AG04449 (cell line): Measurements from ENCODE around the gene PTBP3.

Experiments
- CTCF ChIA-PET: fragments of 350-600 bp; formaldehyde crosslinking; extraction: SDS; loops from one replicate; lab custom pipeline; 2021; ENCODE audit warnings: antibody characterized with exemption; lab: Yijun Ruan, JAX
- POLR2A ChIA-PET: fragments of 400-600, 350-600 bp; formaldehyde crosslinking; extraction: SDS; loops from one replicate; lab custom pipeline; 2020; ENCODE audit warnings: antibody characterized with exemption, inconsistent platforms; lab: Yijun Ruan, JAX
- DNase-seq: peaks from one replicate; pipeline ENCODE4 v3.0.0-alpha.2; 2010; ENCODE audit warnings: low read depth, low spot score
- H3K4me3 ChIP-seq: 2 replicates; pipeline ENCODE4 v1.5.1; 2011; ENCODE audit warnings: low read depth, mild to moderate bottlenecking, control low read depth, low read length
- TF ChIP-seq, protein P1 (sequence below): IDR thresholded peaks from one replicate; pipeline ENCODE4 v1.5.1; 2011; ENCODE audit warnings: mild to moderate bottlenecking, moderate library complexity, low read length, control low read depth, inconsistent platforms; ENCODE audit not compliant: insufficient read depth; ENCODE audit errors: missing control alignments

The PTBP3 gene

DNA sequence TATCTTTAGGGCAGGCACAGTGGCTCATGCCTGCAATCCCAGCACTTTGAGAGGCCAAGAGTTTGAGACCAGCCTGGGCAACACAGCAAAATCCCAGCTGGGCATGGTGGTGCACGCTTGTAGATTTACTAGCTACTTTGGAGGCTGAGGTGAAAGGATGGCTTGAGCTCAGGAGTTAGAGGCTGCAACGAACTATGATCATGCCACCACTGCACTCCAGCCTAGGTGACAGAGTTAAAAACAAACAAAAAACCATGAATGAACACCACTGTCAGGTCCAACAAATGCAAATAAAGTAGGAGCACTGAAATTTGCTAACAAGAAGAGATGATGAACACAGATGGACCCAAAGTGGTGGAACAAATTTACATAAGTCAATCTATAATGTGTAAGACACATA lies 4.9 kb downstream of the PTBP3 start:
- H3K4me3 ChIP-seq: no peak overlapping the region
- CTCF ChIA-PET: interaction anchor here (1.1 to 1.5 kb wide), 2 partner anchors 33 to 230 kb away, joined by 3 to 4 read pairs; no protein-coding TSS in a partner anchor
- DNase-seq: no peak
- POLR2A ChIA-PET: no interaction called here
- TF ChIP-seq, protein P1, sequence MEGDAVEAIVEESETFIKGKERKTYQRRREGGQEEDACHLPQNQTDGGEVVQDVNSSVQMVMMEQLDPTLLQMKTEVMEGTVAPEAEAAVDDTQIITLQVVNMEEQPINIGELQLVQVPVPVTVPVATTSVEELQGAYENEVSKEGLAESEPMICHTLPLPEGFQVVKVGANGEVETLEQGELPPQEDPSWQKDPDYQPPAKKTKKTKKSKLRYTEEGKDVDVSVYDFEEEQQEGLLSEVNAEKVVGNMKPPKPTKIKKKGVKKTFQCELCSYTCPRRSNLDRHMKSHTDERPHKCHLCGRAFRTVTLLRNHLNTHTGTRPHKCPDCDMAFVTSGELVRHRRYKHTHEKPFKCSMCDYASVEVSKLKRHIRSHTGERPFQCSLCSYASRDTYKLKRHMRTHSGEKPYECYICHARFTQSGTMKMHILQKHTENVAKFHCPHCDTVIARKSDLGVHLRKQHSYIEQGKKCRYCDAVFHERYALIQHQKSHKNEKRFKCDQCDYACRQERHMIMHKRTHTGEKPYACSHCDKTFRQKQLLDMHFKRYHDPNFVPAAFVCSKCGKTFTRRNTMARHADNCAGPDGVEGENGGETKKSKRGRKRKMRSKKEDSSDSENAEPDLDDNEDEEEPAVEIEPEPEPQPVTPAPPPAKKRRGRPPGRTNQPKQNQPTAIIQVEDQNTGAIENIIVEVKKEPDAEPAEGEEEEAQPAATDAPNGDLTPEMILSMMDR: no peak

DNA sequence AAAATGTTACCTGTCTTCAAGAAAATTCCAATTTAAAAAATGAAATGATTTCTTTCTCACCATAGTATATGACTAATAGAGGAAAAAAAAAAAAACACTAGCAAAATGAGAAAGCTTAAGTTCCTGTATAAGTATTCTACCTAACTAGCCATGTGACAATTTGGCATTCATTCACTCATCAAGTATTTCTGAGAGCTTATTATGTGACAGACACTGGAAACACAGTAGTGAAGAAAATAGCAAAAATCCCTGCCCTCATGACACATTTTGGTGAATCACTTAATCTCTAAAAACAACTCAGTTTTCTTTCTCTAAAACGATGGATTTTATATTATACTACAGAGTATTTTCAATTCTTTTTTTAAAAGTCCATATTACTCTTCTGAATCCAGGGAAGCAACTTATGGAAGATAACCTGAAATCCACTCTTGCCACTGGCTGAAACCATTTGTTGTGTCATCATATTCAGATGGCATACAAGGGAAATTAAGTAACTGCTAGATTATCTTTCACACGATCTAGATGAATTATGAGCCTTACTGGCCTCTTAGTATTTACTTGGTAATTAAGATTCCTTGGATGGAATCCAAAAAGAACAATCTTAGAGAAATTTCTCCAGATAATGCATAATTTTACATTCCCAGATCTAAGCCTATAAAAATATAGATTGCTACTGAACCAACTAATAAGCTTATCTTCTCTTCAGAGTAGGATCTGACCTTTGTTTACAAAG lies 5.5 kb downstream of the PTBP3 start:
- no peak for DNase-seq
- ChIA-PET POLR2A (interaction anchor here (0.6 kb wide), 1 partner anchor 52 kb away, joined by 3 read pairs; no protein-coding TSS in a partner anchor), CTCF (interaction anchor here (0.9 to 1.5 kb wide), 2 partner anchors 229 to 233 kb away, joined by 3 read pairs; no protein-coding TSS in a partner anchor)
- TF ChIP-seq, protein P1: no peak
- no peak overlapping the region for H3K4me3 ChIP-seq

DNA sequence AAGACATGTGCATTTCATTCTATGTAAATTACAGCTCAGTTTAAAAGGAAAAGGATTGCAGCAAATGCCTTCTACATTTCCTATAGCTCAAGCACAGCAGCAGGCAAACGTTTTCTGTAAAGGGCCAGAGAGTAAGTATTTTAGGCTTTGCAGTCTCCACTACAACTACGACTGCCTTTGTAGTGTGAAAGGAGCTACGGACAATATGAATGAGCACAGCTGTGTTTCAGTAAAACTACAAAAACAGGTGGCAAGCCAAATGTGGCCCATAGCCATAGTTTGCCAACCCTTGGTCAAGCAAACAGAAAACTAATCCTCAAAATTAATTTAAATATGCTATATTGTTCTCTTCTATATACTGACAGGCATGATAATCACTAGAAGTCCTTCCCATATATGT lies 7.2 kb downstream of the PTBP3 start:
- DNase-seq: no peak
- no peak overlapping the region for H3K4me3 ChIP-seq
- TF ChIP-seq, protein P1: no peak
- POLR2A ChIA-PET: no interaction called here
- CTCF ChIA-PET: interaction anchor here (2.0 kb wide), 1 partner anchor 13 kb away, joined by 7 read pairs; no protein-coding TSS in a partner anchor

DNA sequence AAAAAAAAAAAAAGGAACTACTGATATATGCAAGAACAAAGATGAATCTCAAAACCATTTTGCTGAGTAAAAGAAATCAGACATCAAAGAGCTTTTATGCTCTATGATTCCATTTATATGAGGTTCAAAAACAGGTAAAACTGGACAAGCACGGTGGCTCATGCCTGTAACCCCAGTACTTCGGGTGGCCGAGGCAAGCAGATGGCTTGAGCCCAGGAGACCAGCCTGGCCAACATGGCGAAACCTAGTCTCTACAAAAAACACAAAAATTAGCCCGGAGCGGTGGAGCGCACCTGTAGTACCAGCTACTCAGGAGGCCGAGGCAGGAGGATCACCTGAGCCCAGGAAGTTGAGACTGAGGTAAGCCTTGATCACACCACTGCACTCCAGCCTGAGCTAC lies 7.8 kb downstream of the PTBP3 start:
- POLR2A ChIA-PET: no interaction called here
- CTCF ChIA-PET: interaction anchor here (1.6 to 2.0 kb wide), 2 partner anchors 9 to 12 kb away, joined by 6 to 7 read pairs; no protein-coding TSS in a partner anchor
- no peak for DNase-seq

DNA sequence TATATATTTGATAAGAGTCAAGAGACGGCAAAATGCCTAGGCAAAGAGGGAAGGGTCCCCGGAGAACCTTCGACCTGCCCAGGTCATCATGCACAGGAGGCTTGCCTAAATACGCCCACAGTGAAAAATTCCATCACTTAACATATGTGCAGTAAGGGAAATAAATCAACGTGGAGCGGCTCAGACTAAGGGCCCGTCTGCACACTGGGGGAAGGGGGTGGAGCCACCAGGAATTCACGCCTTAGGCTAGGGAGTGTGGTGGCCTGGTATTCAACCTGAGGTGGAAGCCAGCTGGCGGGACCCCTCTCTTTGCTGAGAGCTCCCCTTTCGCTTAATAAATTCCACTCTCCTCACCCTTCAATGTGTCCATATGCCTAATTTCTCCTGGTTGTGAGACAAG lies 8.3 kb downstream of the PTBP3 start:
- TF ChIP-seq, protein P1: no peak
- no peak overlapping the region for H3K4me3 ChIP-seq
- DNase-seq: no peak
- POLR2A ChIA-PET: interaction anchor here (0.6 kb wide), 1 partner anchor 173 kb away, joined by 5 read pairs; no protein-coding TSS in a partner anchor
- CTCF ChIA-PET: interaction anchor here (1.6 to 2.0 kb wide), 2 partner anchors 8 to 11 kb away, joined by 6 to 7 read pairs; no protein-coding TSS in a partner anchor

More for the DNA sequence above, 7.8 kb downstream of the PTBP3 start:
- TF ChIP-seq, protein P1: no peak
- no peak overlapping the region for H3K4me3 ChIP-seq

DNA sequence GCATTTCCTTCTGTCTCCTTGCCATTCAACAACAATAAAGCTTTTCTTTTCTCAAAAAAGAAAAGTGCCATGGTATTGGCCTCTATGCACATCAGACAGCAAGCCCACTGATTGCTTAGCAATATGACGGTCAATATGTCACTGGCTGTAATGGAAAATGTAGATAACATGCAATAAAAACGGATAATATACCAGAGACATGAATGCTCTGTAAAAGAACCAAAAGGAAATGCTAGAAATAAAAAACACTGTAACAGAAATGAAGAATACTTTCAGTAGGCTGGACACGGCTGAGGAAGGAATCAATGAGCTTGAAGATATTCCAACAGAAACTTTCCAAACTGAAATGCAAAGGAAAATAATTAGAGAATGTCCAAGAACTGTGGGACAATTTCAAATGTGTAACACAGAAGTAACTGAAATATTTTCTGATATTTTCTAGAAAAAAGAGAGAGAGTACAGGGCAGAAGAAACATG lies 10.0 kb downstream of the PTBP3 start:
- ChIA-PET CTCF (interaction anchor here (1.3 kb wide), 1 partner anchor 9 kb away, joined by 7 read pairs; no protein-coding TSS in a partner anchor), POLR2A (no interaction called here)
- TF ChIP-seq, protein P1: no peak
- no peak overlapping the region for H3K4me3 ChIP-seq
- no peak for DNase-seq
